GM23338 (cell line): Measurements from ENCODE around the gene CLIP2. TPM values are rescaled to one million over a fixed set of nuclear protein-coding genes. Genes with fewer than 3 reads are reported as not detected.

Experiments used
- ATAC-seq: fragments of 200-7000 bp; cut with Tn5 transposase; 3 replicates; pipeline ENCODE4 v1.9.1; 2020
- DNase-seq: peaks from one replicate; pipeline ENCODE4 v3.0.0-alpha.2; 2015; ENCODE audit warnings: low spot score
- H2AFZ ChIP-seq: fragments of 200-600 bp; sonication (generic); 2 replicates; pipeline ENCODE4 v1.8.0; 2016; ENCODE audit warnings: antibody characterized with exemption, mild to moderate bottlenecking, moderate library complexity
- H3F3A ChIP-seq: fragments of 200-600 bp; sonication (generic); replicated peaks from 2 replicates; pipeline ENCODE4 v1.8.0; 2017; ENCODE audit warnings: antibody characterized with exemption, mixed run types, low read depth
- H3K27ac ChIP-seq: fragments of 200-600 bp; sonication (generic); 2 replicates; pipeline ENCODE4 v1.6.1; 2016; ENCODE audit warnings: low read depth
- H3K27me3 ChIP-seq: fragments of 200-600 bp; sonication (generic); 2 replicates; pipeline ENCODE4 v1.8.0; 2016; ENCODE audit warnings: mild to moderate bottlenecking, mixed run types, moderate library complexity; ENCODE audit not compliant: insufficient read depth
- H3K36me3 ChIP-seq: fragments of 200-600 bp; sonication (generic); 2 replicates; pipeline ENCODE4 v1.8.0; 2016; ENCODE audit warnings: mild to moderate bottlenecking; ENCODE audit not compliant: insufficient read depth
- H3K4me1 ChIP-seq: fragments of 200-600 bp; sonication (generic); 2 replicates; pipeline ENCODE4 v1.8.0; 2016; ENCODE audit warnings: mild to moderate bottlenecking, moderate library complexity; ENCODE audit not compliant: insufficient read depth
- H3K4me2 ChIP-seq: fragments of 200-600 bp; sonication (generic); 2 replicates; pipeline ENCODE4 v1.7.1; 2017; ENCODE audit warnings: mixed run types
- H3K4me3 ChIP-seq: fragments of 200-600 bp; sonication (generic); 2 replicates; pipeline ENCODE4 v1.6.1; 2016; ENCODE audit warnings: mixed run types
- H3K79me2 ChIP-seq: fragments of 200-600 bp; sonication (generic); replicated peaks from 2 replicates; pipeline ENCODE4 v1.8.0; 2017; ENCODE audit warnings: mild to moderate bottlenecking; ENCODE audit not compliant: insufficient read depth
- H3K9me2 ChIP-seq: fragments of 200-600 bp; sonication (generic); 2 replicates; pipeline ENCODE4 v1.8.0; 2017; ENCODE audit not compliant: insufficient read depth
- H4K20me1 ChIP-seq: fragments of 200-600 bp; sonication (generic); replicated peaks from 2 replicates; pipeline ENCODE4 v1.8.0; 2017; ENCODE audit warnings: mild to moderate bottlenecking; ENCODE audit not compliant: insufficient read depth
- H3K27ac Mint-ChIP-seq: 2 replicates; pipeline ENCODE4 v1.8.0; 2020; ENCODE audit warnings: inconsistent platforms, mild to moderate bottlenecking, moderate library complexity, mixed read lengths
- H3K27me3 Mint-ChIP-seq: 3 replicates; pipeline ENCODE4 v1.8.0; 2022; ENCODE audit warnings: low read depth, mild to moderate bottlenecking, moderate library complexity, mixed read lengths, inconsistent platforms; ENCODE audit not compliant: insufficient read depth, poor library complexity
- H3K36me3 Mint-ChIP-seq: 3 replicates; pipeline ENCODE4 v1.8.0; 2021; ENCODE audit warnings: low read depth, mild to moderate bottlenecking, inconsistent platforms, moderate library complexity, mixed read lengths
- H3K4me1 Mint-ChIP-seq: 3 replicates; pipeline ENCODE4 v1.8.0; 2020; ENCODE audit warnings: mild to moderate bottlenecking, inconsistent platforms, mixed read lengths
- H3K4me3 Mint-ChIP-seq: 3 replicates; pipeline ENCODE4 v1.8.0; 2021; ENCODE audit warnings: moderate library complexity, mild to moderate bottlenecking, inconsistent platforms, mixed read lengths
- H3K9me3 Mint-ChIP-seq: 3 replicates; pipeline ENCODE4 v1.8.0; 2020; ENCODE audit warnings: moderate library complexity, mild to moderate bottlenecking, inconsistent platforms, mixed read lengths
- CTCF ChIP-seq, 2 experiments: fragments of 200-600 bp in 1 of 2; sonication (generic) in 1 of 2; conservative IDR thresholded peaks; 2 replicates each; pipeline versions ENCODE4 v1.5.1 to v1.6.1; 2016 to 2017; ENCODE audit warnings: antibody characterized with exemption in 2 of 2, low read depth in 2 of 2, mild to moderate bottlenecking in 2 of 2, moderate library complexity in 1 of 2
- ETS1 ChIP-seq: IDR thresholded peaks from 2 replicates; pipeline ENCODE4 v1.6.1; 2016; ENCODE audit warnings: antibody characterized with exemption
- EZH2 ChIP-seq: fragments of 200-600 bp; sonication (generic); IDR thresholded peaks from one replicate; pipeline ENCODE4 v1.8.0; 2017; ENCODE audit warnings: antibody characterized with exemption, mild to moderate bottlenecking, low read depth; ENCODE audit not compliant: unreplicated experiment
- EZH2phosphoT487 ChIP-seq: fragments of 200-600 bp; sonication (generic); IDR thresholded peaks from one replicate; pipeline ENCODE4 v1.8.1; 2018; ENCODE audit warnings: antibody characterized with exemption; ENCODE audit not compliant: unreplicated experiment
- JUNB ChIP-seq: IDR thresholded peaks from one replicate; pipeline ENCODE4 v1.6.1; 2016; ENCODE audit warnings: antibody characterized with exemption; ENCODE audit not compliant: unreplicated experiment
- NANOG ChIP-seq: IDR thresholded peaks from 2 replicates; pipeline ENCODE4 v1.6.1; 2016; ENCODE audit warnings: antibody characterized with exemption, borderline replicate concordance
- POLR2AphosphoS5 ChIP-seq: IDR thresholded peaks from 2 replicates; pipeline ENCODE4 v1.6.1; 2016; ENCODE audit warnings: antibody characterized with exemption, low read depth
- STAT1 ChIP-seq: IDR thresholded peaks from one replicate; pipeline ENCODE4 v1.6.1; 2016; ENCODE audit warnings: antibody characterized with exemption; ENCODE audit not compliant: unreplicated experiment
- ZNF114 ChIP-seq: fragments of 250-450 bp; sonication (Bioruptor Pico); IDR thresholded peaks from 2 replicates; pipeline ENCODE4 v1.5.0; 2020; ENCODE audit warnings: mild to moderate bottlenecking, moderate library complexity
- ZNF331 ChIP-seq: fragments of 250-450 bp; sonication (Bioruptor Pico); IDR thresholded peaks from 2 replicates; pipeline ENCODE4 v1.5.0; 2020; ENCODE audit warnings: low read depth, mild to moderate bottlenecking, moderate library complexity
- ZNF462 ChIP-seq: fragments of 250-450 bp; sonication (Bioruptor Pico); IDR thresholded peaks from 2 replicates; pipeline ENCODE4 v1.5.0; 2020; ENCODE audit warnings: mild to moderate bottlenecking, moderate library complexity
- polyA plus RNA-seq: library from polyadenylated mRNA; unstranded; fragments of >200 nt; fragmentation: Nextera tagmentation; extraction: Ambion mirVana; gene quantifications from 2 replicates; pipeline ENCODE4 v1.2.1, GENCODE V29; 2016
- total RNA-seq: library from RNA; depleted of rRNA; stranded (reverse); fragments of >200 nt; shearing (Covaris generic); gene quantifications from 2 replicates; pipeline ENCODE4 v1.2.3, GENCODE V29; 2014

Gene CLIP2
- total and polyA plus RNA-seq, 2 experiments from 2014 or later = 8.1 to 51.9 TPM

GRCh38 chr7:74403521-74404387 lies 114.5 kb downstream of the CLIP2 start:
- Histone ChIP-seq H3K36me3 (no peaks in the 10 kb centered on the region), H3K27me3 (no peaks in the 10 kb centered on the region), H3K79me2 (no peaks in the 10 kb centered on the region), H4K20me1 (no peaks in the 10 kb centered on the region; the same call in 1 of the 2 replicates), H3K4me3 (no peak overlapping the region), H3K27ac (no peak overlapping the region), H3K4me1 (no peaks in the 10 kb centered on the region), H2AFZ (no peak overlapping the region), H3K4me2 (no peak overlapping the region), H3K9me2 (no peaks in the 10 kb centered on the region), H3F3A (peaks cover 6% of the 10 kb centered on the region; the same call in 1 of the 2 replicates)
- no peak for TF ChIP-seq POLR2AphosphoS5
- TF ChIP-seq CTCF (conservative IDR thresholded peaks at IDR 0.05; ENCODE audit: low read depth in 2 of 2) = peak in 1 of 2 experiments; percentile 32; a peak in 1 of 4 replicates
- Mint-ChIP-seq H3K9me3 (no peaks in the 10 kb centered on the region), H3K4me3 (no peak overlapping the region), H3K4me1 (peaks cover 12% of the 10 kb centered on the region; the same call in 1 of the 3 replicates), H3K27ac (no peak overlapping the region), H3K36me3 (peaks cover 26% of the 10 kb centered on the region), H3K27me3 (peaks cover 14% of the 10 kb centered on the region)
- DNase-seq = no peak
- no peak for ATAC-seq

GRCh38 chr7:74404388-74404700 lies 115.1 kb downstream of the CLIP2 start:
- Mint-ChIP-seq H3K27me3 (peaks cover 14% of the 10 kb centered on the region), H3K4me3 (no peak overlapping the region), H3K9me3 (no peaks in the 10 kb centered on the region), H3K4me1 (peaks cover 12% of the 10 kb centered on the region; the same call in 1 of the 3 replicates), H3K27ac (no peak overlapping the region), H3K36me3 (peaks cover 22% of the 10 kb centered on the region)
- DNase-seq (no peak), ATAC-seq (no peak)
- no peak overlapping the region for H3K27ac ChIP-seq
- H3K36me3 ChIP-seq = no peaks in the 10 kb centered on the region
- no peaks in the 10 kb centered on the region for H3K4me1 ChIP-seq
- no peaks in the 10 kb centered on the region for H3K79me2 ChIP-seq
- H4K20me1 ChIP-seq = no peaks in the 10 kb centered on the region; the same call in 1 of the 2 replicates
- H3K4me2 ChIP-seq = no peak overlapping the region
- no peak overlapping the region for H2AFZ ChIP-seq
- peaks cover 6% of the 10 kb centered on the region; the same call in 1 of the 2 replicates for H3F3A ChIP-seq
- H3K27me3 ChIP-seq = no peaks in the 10 kb centered on the region
- H3K9me2 ChIP-seq = no peaks in the 10 kb centered on the region
- H3K4me3 ChIP-seq = no peak overlapping the region
- no peak for TF ChIP-seq ZNF331 (CRISPR knock-in tag)
- no peak for TF ChIP-seq EZH2
- no peak for TF ChIP-seq NANOG
- TF ChIP-seq ZNF114 (CRISPR knock-in tag) = no peak
- no peak for TF ChIP-seq ETS1
- no peak for TF ChIP-seq EZH2phosphoT487
- TF ChIP-seq STAT1 = no peak
- no peak for TF ChIP-seq JUNB
- no peak for TF ChIP-seq ZNF462
